Measurements from ENCODE around the gene DDIT3.

The DDIT3 gene

DNA sequence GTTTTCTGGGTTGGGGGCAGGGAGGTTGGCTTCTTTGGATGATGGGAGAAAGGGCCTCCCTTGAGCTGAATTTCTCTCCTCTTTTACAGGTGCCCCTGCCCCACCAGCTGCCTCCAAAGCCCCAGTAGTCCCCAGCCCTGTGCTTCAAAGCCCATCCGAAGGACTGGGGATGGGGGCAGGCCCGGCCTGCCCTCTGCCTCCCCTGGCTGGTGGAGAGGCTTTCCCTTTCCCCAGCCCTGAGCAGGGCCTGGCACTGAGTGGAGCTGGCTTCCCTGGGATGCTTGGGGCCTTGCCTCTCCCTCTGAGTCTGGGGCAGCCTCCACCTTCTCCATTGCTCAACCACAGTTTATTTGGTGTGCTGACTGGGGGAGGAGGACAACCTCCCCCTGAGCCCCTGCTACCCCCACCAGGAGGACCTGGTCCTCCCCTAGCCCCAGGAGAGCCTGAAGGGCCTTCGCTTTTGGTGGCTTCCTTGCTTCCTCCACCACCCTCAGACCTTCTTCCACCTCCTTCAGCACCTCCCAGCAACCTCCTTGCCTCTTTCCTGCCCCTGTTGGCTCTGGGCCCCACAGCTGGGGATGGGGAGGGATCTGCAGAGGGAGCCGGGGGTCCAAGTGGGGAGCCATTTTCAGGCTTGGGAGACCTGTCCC is 6.3 kb upstream of the DDIT3 start:
- TF ChIP-seq, protein P1, sequence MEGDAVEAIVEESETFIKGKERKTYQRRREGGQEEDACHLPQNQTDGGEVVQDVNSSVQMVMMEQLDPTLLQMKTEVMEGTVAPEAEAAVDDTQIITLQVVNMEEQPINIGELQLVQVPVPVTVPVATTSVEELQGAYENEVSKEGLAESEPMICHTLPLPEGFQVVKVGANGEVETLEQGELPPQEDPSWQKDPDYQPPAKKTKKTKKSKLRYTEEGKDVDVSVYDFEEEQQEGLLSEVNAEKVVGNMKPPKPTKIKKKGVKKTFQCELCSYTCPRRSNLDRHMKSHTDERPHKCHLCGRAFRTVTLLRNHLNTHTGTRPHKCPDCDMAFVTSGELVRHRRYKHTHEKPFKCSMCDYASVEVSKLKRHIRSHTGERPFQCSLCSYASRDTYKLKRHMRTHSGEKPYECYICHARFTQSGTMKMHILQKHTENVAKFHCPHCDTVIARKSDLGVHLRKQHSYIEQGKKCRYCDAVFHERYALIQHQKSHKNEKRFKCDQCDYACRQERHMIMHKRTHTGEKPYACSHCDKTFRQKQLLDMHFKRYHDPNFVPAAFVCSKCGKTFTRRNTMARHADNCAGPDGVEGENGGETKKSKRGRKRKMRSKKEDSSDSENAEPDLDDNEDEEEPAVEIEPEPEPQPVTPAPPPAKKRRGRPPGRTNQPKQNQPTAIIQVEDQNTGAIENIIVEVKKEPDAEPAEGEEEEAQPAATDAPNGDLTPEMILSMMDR (IDR thresholded peaks at IDR 0.05) = no peak
- H3K4me1 Mint-ChIP-seq = peaks cover 41% of the 10 kb centered on the region
- H3K9me3 Mint-ChIP-seq = no peaks in the 10 kb centered on the region
- H3K27me3 Mint-ChIP-seq (ENCODE audit: low read depth, poor library complexity) = peaks cover 2% of the 10 kb centered on the region
- DNase-seq = no peak
- H3K4me3 Mint-ChIP-seq = no peak overlapping the region
- no peak overlapping the region for H3K27ac Mint-ChIP-seq
- peaks cover 25% of the 10 kb centered on the region for H3K36me3 Mint-ChIP-seq (ENCODE audit: low read depth)

DNA sequence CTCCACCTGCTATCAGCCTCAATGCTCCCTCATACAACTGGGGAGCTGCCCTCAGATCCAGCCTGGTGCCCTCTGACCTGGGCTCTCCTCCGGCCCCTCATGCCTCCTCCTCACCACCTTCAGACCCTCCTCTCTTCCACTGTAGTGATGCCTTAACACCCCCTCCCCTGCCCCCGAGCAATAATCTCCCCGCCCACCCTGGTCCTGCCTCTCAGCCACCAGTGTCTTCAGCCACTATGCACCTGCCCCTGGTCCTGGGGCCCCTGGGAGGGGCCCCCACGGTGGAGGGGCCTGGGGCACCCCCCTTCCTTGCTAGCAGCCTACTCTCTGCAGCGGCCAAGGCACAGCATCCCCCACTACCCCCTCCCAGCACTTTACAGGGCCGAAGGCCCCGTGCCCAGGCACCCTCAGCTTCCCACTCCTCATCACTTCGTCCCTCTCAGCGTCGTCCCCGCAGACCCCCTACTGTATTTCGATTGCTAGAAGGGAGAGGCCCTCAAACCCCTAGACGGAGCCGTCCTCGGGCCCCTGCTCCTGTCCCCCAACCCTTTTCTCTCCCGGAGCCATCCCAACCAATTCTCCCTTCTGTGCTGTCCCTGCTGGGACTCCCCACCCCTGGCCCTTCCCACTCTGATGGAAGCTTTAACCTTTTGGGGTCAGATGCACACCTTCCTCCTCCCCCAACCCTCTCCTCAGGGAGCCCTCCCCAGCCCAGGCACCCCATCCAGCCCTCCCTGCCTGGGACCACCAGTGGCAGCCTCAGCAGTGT is 5.5 kb upstream of the DDIT3 start:
- Mint-ChIP-seq H3K4me1 (peaks cover 49% of the 10 kb centered on the region), H3K36me3 (ENCODE audit: low read depth) (peaks cover 18% of the 10 kb centered on the region), H3K27me3 (ENCODE audit: low read depth, poor library complexity) (peaks cover 3% of the 10 kb centered on the region), H3K9me3 (no peaks in the 10 kb centered on the region), H3K4me3 (no peak overlapping the region), H3K27ac (no peak overlapping the region)
- TF ChIP-seq, protein P1 (IDR thresholded peaks at IDR 0.05) = no peak
- DNase-seq = no peak

DNA sequence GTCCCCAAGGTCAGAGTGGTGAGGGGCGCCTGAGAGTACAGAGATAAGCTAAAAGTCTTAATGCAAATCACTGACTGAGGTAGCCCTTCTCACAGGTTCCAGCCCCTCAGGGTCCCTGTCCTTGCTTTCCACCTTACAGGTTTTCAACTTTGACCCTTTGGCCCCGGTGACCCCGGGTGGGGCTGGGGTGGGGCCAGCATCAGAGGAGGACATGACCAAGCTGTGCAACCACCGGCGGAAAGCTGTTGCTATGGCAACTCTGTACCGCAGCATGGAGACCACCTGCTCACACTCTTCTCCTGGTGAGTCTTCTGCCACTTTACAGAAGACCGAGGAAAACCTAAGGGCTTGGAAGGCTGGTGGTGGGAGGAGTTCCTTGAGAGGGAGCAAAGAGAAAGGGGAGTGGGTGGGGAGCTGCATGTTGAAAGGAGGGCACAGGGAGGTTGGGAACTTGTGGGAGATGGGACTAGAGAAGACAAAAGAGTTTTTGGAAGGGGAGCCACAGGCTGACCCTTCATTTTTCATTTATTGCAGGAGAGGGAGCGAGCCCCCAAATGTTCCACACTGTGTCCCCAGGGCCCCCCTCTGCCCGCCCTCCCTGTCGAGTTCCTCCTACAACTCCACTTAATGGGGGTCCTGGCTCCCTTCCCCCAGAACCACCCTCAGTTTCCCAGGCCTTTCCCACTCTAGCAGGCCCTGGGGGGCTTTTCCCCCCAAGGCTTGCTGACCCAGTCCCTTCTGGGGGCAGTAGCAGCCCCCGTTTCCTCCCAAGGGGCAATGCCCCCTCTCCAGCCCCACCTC is 4.7 kb upstream of the DDIT3 start:
- peak overlapping the region; percentile 97 for H3K27ac Mint-ChIP-seq
- H3K4me1 Mint-ChIP-seq = peaks cover 49% of the 10 kb centered on the region
- no peaks in the 10 kb centered on the region for H3K9me3 Mint-ChIP-seq
- peak; percentile 18 for DNase-seq
- peaks cover 3% of the 10 kb centered on the region for H3K27me3 Mint-ChIP-seq (ENCODE audit: low read depth, poor library complexity)
- TF ChIP-seq, protein P1 (IDR thresholded peaks at IDR 0.05) = no peak
- peaks cover 16% of the 10 kb centered on the region for H3K36me3 Mint-ChIP-seq (ENCODE audit: low read depth)
- peak overlapping the region; percentile 96 for H3K4me3 Mint-ChIP-seq

DNA sequence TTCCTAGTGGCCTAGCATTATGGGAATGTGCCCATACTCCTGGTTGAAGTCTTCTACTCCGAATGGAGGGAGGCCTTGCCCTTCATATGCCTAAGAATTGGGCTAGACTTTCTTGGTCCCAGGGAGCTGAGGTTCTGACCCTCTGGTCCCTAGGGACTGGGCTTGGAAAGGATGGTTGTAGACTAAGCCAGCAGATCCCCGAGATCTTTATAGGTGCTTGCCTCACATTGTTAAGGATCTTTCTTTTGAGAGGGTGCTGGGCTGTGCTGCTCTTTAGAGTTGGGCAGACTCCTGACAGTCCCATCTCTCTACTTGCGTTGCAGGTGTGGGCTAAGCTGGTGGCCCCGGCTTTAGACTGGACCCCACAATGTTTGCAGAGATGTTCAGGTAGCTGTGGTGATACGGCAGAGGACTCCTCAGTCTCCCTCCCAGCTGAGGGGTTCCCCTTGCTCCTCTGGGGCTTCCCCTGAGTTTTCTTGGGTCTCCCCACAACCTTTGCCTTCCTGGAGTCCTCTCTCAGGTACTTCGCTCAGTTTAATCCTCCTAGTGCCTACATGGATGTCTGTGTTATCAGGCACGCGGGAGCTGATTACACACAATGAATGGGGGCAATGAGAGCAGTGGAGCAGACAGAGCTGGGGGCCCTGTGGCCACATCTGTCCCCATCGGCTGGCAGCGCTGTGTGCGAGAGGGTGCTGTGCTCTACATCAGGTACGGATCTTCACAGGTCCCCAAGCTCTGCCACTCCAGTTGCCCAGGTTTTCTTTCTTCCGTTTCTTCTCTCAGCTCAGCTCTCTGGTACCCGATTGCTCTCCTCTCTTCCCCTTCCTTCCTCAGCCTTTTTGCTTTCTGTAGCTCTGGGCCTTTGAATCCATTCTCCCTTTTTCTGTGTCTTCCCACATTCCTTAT is 3.6 kb upstream of the DDIT3 start:
- TF ChIP-seq, protein P1 (IDR thresholded peaks at IDR 0.05) = no peak
- no peaks in the 10 kb centered on the region for H3K9me3 Mint-ChIP-seq
- H3K36me3 Mint-ChIP-seq (ENCODE audit: low read depth) = peaks cover 13% of the 10 kb centered on the region

DNA sequence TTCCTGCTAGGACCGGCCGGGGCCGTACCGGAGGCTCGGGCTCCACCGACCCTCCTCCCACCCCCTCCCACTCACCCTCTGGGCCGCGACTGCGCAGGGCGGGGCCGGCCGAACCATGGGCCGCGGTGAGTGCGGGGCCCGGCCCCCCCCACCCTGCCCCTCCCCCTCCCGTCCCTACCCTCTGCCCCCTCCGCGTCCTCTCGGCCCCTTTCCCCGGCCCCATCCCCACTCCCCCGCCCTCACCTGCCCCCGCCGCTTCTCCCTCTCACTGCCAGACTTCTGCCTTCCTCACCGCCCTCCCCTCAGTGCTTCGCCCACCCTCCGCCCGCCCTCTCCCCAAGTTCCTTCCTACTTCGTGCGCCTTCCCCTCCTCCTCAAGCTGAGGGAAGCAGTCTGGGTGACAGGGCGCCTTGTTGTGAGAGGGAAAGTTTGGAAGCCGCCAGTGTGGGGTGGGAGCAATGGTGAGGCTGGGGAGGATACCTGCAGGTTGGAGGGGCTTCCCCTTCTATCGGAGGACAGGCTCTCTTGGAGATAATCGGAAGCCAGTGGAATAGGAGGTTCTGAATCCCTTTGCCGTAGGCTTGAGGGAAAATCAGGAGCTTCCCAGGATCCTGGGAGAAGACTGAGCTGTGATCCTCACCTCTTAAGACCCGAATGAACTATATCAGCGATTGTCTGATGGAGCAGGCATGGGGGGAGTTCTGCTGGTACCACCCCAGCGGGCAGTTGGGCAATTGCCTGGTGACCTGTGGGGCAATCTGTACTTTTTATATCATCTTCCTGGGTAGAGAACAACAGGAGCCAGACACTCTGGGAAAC is 2.8 kb upstream of the DDIT3 start:
- TF ChIP-seq, protein P1 (IDR thresholded peaks at IDR 0.05) = no peak
- peaks cover 22% of the 10 kb centered on the region for H3K36me3 Mint-ChIP-seq (ENCODE audit: low read depth)
- H3K27me3 Mint-ChIP-seq (ENCODE audit: low read depth, poor library complexity) = peaks cover 3% of the 10 kb centered on the region
- peaks cover 66% of the 10 kb centered on the region for H3K4me1 Mint-ChIP-seq
- peak; percentile 72 for DNase-seq
- no peaks in the 10 kb centered on the region for H3K9me3 Mint-ChIP-seq
- H3K27ac Mint-ChIP-seq = peak overlapping the region; percentile 97
- peak overlapping the region; percentile 96 for H3K4me3 Mint-ChIP-seq

More for the DNA sequence above, 3.6 kb upstream of the DDIT3 start:
- H3K27ac Mint-ChIP-seq = peak overlapping the region; percentile 97
- peak overlapping the region; percentile 96 for H3K4me3 Mint-ChIP-seq
- peaks cover 3% of the 10 kb centered on the region for H3K27me3 Mint-ChIP-seq (ENCODE audit: low read depth, poor library complexity)
- H3K4me1 Mint-ChIP-seq = peaks cover 57% of the 10 kb centered on the region
- no peak for DNase-seq

Measured in nephron progenitor cell (in vitro differentiated cells).